ENCODE results near the gene CEP164.

- TF ChIP-seq, protein P1, sequence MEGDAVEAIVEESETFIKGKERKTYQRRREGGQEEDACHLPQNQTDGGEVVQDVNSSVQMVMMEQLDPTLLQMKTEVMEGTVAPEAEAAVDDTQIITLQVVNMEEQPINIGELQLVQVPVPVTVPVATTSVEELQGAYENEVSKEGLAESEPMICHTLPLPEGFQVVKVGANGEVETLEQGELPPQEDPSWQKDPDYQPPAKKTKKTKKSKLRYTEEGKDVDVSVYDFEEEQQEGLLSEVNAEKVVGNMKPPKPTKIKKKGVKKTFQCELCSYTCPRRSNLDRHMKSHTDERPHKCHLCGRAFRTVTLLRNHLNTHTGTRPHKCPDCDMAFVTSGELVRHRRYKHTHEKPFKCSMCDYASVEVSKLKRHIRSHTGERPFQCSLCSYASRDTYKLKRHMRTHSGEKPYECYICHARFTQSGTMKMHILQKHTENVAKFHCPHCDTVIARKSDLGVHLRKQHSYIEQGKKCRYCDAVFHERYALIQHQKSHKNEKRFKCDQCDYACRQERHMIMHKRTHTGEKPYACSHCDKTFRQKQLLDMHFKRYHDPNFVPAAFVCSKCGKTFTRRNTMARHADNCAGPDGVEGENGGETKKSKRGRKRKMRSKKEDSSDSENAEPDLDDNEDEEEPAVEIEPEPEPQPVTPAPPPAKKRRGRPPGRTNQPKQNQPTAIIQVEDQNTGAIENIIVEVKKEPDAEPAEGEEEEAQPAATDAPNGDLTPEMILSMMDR (conservative IDR thresholded peaks at IDR 0.05) = no peak
- no peak for TF ChIP-seq EZH2 (IDR thresholded peaks at IDR 0.05; ENCODE audit: low read depth)
Observed at GRCh38 chr11:117300283-117300663, 27.4 kb upstream of the CEP164 start.
